Osteoblast (primary cell): ENCODE measurements around the gene ENTPD2. TPM values are rescaled to one million over a fixed set of nuclear protein-coding genes. Genes with fewer than 3 reads are reported as not detected.
A peak's percentile ranks its signal among the peaks of the same experiment; 100 is the strongest.
"Not testable (repeated sequence)": the region's sequence is repeated elsewhere in the genome, so short reads cannot be mapped to it uniquely, and the experiment has no call there.

ENCODE experiments used
- DNase-seq: peaks from one replicate; pipeline ENCODE4 v3.0.0; 2011; ENCODE audit warnings: low spot score, mixed read lengths; ENCODE audit not compliant: insufficient read length; ENCODE audit errors: missing footprints
- H2AFZ ChIP-seq: 2 replicates; pipeline ENCODE4 v1.6.0; 2011; ENCODE audit warnings: mild to moderate bottlenecking, low read length
- H3K27ac ChIP-seq: 2 replicates; pipeline ENCODE4 v1.5.1; 2011; ENCODE audit warnings: mild to moderate bottlenecking, low read depth, low read length, moderate library complexity
- H3K27me3 ChIP-seq: 2 replicates; pipeline ENCODE4 v1.6.0; 2012; ENCODE audit warnings: mild to moderate bottlenecking, control low read depth, inconsistent platforms, low read length, moderate library complexity; ENCODE audit not compliant: insufficient read depth
- H3K36me3 ChIP-seq: 2 replicates; pipeline ENCODE4 v1.5.1; 2011; ENCODE audit warnings: mild to moderate bottlenecking, low read length, control low read depth, moderate library complexity; ENCODE audit not compliant: insufficient read depth
- H3K4me1 ChIP-seq: 2 replicates; pipeline ENCODE4 v1.5.1; 2011; ENCODE audit warnings: mild to moderate bottlenecking, low read length, control low read depth, moderate library complexity; ENCODE audit not compliant: insufficient read depth
- H3K4me2 ChIP-seq: 2 replicates; pipeline ENCODE4 v1.6.0; 2011; ENCODE audit warnings: mild to moderate bottlenecking, low read length; ENCODE audit not compliant: insufficient read depth
- H3K4me3 ChIP-seq: fragments of 200-600 bp; sonication (generic); 3 replicates; pipeline ENCODE4 v1.5.1; 2012; ENCODE audit warnings: mild to moderate bottlenecking, low read length, inconsistent platforms; ENCODE audit not compliant: insufficient read depth
- H3K79me2 ChIP-seq: 2 replicates; pipeline ENCODE4 v1.6.0; 2012; ENCODE audit warnings: mild to moderate bottlenecking, low read length, control low read depth, inconsistent platforms; ENCODE audit not compliant: insufficient read depth
- H3K9me3 ChIP-seq: 2 replicates; pipeline ENCODE4 v1.5.1; 2011; ENCODE audit warnings: low read depth, low read length, control low read depth
- H4K20me1 ChIP-seq: 2 replicates; pipeline ENCODE4 v1.6.0; 2012; ENCODE audit warnings: mild to moderate bottlenecking, low read length, control low read depth; ENCODE audit not compliant: insufficient read depth
- CTCF ChIP-seq: IDR thresholded peaks from 2 replicates; pipeline ENCODE4 v1.5.1; 2011; ENCODE audit warnings: mild to moderate bottlenecking, low read depth, low read length, moderate library complexity; ENCODE audit errors: extremely low read depth
- total RNA-seq: library from RNA; depleted of rRNA; stranded (reverse); fragments of >200 nt; gene quantifications from 2 replicates; pipeline ENCODE4 v1.2.3, GENCODE V29; 2012

The ENTPD2 gene
- total RNA-seq, 1 donor: not detected

GRCh38 chr9:137004285-137004684, 49.6 kb downstream of the ENTPD2 start:
- not testable (repeated sequence) for H3K4me3 ChIP-seq, H3K36me3 ChIP-seq, H3K4me2 ChIP-seq, DNase-seq, H3K27me3 ChIP-seq, H3K79me2 ChIP-seq, H3K9me3 ChIP-seq, H2AFZ ChIP-seq, H3K27ac ChIP-seq, H4K20me1 ChIP-seq
- TF ChIP-seq CTCF: peak; percentile 31
- H3K4me1 ChIP-seq: peaks cover 17% of the 10 kb centered on the region

DNA sequence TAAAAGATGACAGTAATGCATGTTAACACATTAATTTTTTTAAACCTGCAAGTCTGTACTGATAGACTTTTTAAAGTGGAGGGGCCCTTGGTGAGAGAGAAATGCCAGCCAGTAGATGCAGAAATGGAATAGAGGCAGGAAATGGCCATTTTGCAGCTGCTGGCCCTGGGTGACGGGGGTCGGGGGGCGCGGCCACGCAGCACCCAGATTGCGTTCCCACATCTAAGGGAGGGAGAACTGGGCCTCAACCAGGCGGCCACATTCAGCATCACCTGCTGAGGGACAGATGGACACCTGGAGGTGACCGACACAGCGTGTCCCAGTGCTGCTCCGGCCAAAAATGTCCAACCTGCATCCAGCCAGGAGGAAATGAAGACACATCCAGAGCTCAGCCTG, 51.2 kb downstream of the ENTPD2 start:
- Histone ChIP-seq H3K9me3 (no peaks in the 10 kb centered on the region), H3K27me3 (no peaks in the 10 kb centered on the region), H4K20me1 (no peaks in the 10 kb centered on the region)

DNA sequence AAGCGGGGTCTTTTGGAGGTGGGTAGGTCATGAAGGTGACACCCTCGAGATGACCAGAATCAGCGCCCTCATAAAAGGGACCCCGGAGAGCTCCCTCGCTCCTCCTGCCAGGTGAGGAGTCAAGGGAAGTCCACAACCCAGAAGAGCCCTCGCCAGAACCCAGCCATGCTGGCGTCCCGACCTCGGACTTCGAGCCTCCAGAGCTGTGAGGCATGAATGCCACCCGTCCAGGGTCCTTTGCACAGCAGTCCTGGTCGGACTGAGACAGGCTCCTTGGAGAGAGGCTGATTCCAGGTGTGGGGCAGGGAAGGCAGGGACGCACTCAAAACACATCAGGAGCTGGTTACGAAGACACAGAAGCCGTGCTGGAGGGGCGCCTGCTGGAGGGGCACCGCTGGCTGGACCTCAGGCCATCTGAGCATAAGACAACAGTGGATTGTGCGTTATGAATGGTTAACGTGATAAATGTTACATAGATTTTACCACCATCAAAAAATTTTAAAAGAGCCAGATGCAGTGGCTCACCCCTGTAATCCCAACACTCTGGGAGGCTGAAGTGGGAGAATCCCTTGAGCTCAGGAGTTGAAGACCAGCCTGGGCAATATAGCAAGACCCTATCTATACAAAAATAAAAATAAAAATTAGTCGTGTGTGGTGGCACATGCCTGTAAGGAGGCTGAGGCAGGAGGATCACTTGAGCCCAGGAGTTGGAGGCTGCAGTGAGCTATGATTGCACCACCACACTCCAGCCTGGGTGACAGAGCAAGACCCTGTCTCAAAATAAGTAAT, 51.8 kb downstream of the ENTPD2 start:
- no peaks in the 10 kb centered on the region for H4K20me1 ChIP-seq
- no peak for TF ChIP-seq CTCF
- no peak overlapping the region for H3K4me2 ChIP-seq
- H3K4me1 ChIP-seq: peaks cover 23% of the 10 kb centered on the region
- H2AFZ ChIP-seq: no peak overlapping the region
- H3K27ac ChIP-seq: no peak overlapping the region
- DNase-seq: no peak
- H3K4me3 ChIP-seq: no peak overlapping the region
- no peaks in the 10 kb centered on the region for H3K27me3 ChIP-seq
- no peaks in the 10 kb centered on the region for H3K79me2 ChIP-seq
- H3K36me3 ChIP-seq: no peaks in the 10 kb centered on the region
- H3K9me3 ChIP-seq: no peaks in the 10 kb centered on the region

More for the DNA sequence above, 51.2 kb downstream of the ENTPD2 start:
- Histone ChIP-seq H3K27ac (no peak overlapping the region), H3K79me2 (no peaks in the 10 kb centered on the region), H3K36me3 (no peaks in the 10 kb centered on the region), H3K4me2 (no peak overlapping the region), H2AFZ (no peak overlapping the region), H3K4me1 (peaks cover 18% of the 10 kb centered on the region), H3K4me3 (no peak overlapping the region)
- no peak for DNase-seq
- TF ChIP-seq CTCF: no peak

GRCh38 chr9:137000177-137000930, 53.5 kb downstream of the ENTPD2 start:
- H3K79me2 ChIP-seq: no peaks in the 10 kb centered on the region
- no peak for TF ChIP-seq CTCF
- no peak overlapping the region for H3K4me3 ChIP-seq
- no peaks in the 10 kb centered on the region for H3K27me3 ChIP-seq
- peak; percentile 97 for DNase-seq
- peaks cover 35% of the 10 kb centered on the region for H3K4me1 ChIP-seq
- H3K9me3 ChIP-seq: no peaks in the 10 kb centered on the region
- no peaks in the 10 kb centered on the region for H3K36me3 ChIP-seq
- peak overlapping the region; percentile 53 for H3K4me2 ChIP-seq
- peak overlapping the region; percentile 85 for H2AFZ ChIP-seq
- H4K20me1 ChIP-seq: no peaks in the 10 kb centered on the region
- H3K27ac ChIP-seq: peak overlapping the region; percentile 48
